A673 (cell line): ENCODE results near the gene ACVR1B.

ENCODE experiments used
- CTCF ChIP-seq: fragments of 300-800, 200-600 bp; sonication (generic); conservative IDR thresholded peaks from 2 replicates; pipeline ENCODE4 v1.5.1; 2017; ENCODE audit warnings: low read depth, mild to moderate bottlenecking, antibody characterized with exemption, low read length, moderate library complexity, mixed read lengths
- EZH2 ChIP-seq: fragments of 200-600 bp; sonication (generic); IDR thresholded peaks from 2 replicates; pipeline ENCODE4 v1.6.1; 2017; ENCODE audit warnings: borderline replicate concordance, low read depth, mild to moderate bottlenecking, mixed read lengths, antibody characterized with exemption, low read length; ENCODE audit not compliant: poor library complexity, severe bottlenecking

GRCh38 chr12:51953089-51953488 lies 1.6 kb downstream of the ACVR1B start:
- TF ChIP-seq CTCF (no peak), EZH2 (no peak)
